ACHN (cell line): ENCODE data around the gene CACNA1D.
"Not testable (repeated sequence)": the region's sequence is repeated elsewhere in the genome, so short reads cannot be mapped to it uniquely, and the experiment has no call there.

Experiments used
- DNase-seq: peaks from one replicate; pipeline ENCODE4 v3.0.0-alpha.2; 2015
- in situ Hi-C: cut with HindIII; loops from 2 replicates; pipeline ENCODE4 v1.10.0; 2017; ENCODE audit warnings: low sequenced_read_pairs, low pct_ligation_motif_present, low pct_unique_long_range_greater_than_20kb

CACNA1D gene

GRCh38 chr3:53626876-53627275 is 132.5 kb downstream of the CACNA1D start:
- in situ Hi-C loops, result no loop called here

GRCh38 chr3:53628536-53629401 is 134.4 kb downstream of the CACNA1D start:
- DNase-seq, result no peak
- in situ Hi-C loops, result no loop called here

More at GRCh38 chr3:53626876-53627275, 132.5 kb downstream of the CACNA1D start:
- DNase-seq, result no peak

- in situ Hi-C loops, result no loop called here
- DNase-seq, result no peak
Observed at GRCh38 chr3:53629402-53629723, 135.0 kb downstream of the CACNA1D start.

- DNase-seq, result no peak
- in situ Hi-C loops, result no loop called here
Observed at GRCh38 chr3:53630547-53630946, 136.1 kb downstream of the CACNA1D start.

- in situ Hi-C loops, result no loop called here
- no peak for DNase-seq
Observed at GRCh38 chr3:53633197-53633787, 138.9 kb downstream of the CACNA1D start.

GRCh38 chr3:53635041-53635440 is 140.6 kb downstream of the CACNA1D start:
- in situ Hi-C loops, result no loop called here

GRCh38 chr3:53638806-53639205 is 144.4 kb downstream of the CACNA1D start:
- in situ Hi-C loops, DNase-seq: not testable (repeated sequence)

More at GRCh38 chr3:53635041-53635440, 140.6 kb downstream of the CACNA1D start:
- DNase-seq, result no peak

- DNase-seq, result no peak
- in situ Hi-C loops, result no loop called here
Observed at GRCh38 chr3:53641397-53641796, 147.0 kb downstream of the CACNA1D start.

GRCh38 chr3:53642211-53642610 is 147.8 kb downstream of the CACNA1D start:
- DNase-seq, result no peak
- in situ Hi-C loops, result no loop called here

- in situ Hi-C loops, result no loop called here
- DNase-seq, result no peak
Observed at GRCh38 chr3:53643757-53644156, 149.3 kb downstream of the CACNA1D start.

GRCh38 chr3:53645754-53646153 is 151.3 kb downstream of the CACNA1D start:
- in situ Hi-C loops, result no loop called here

GRCh38 chr3:53646723-53647122 is 152.3 kb downstream of the CACNA1D start:
- DNase-seq, result peak; percentile 23
- in situ Hi-C loops, result no loop called here

More at GRCh38 chr3:53645754-53646153, 151.3 kb downstream of the CACNA1D start:
- DNase-seq, result no peak

- in situ Hi-C loops, result no loop called here
- no peak for DNase-seq
Observed at GRCh38 chr3:53649816-53650215, 155.4 kb downstream of the CACNA1D start.

- in situ Hi-C loops, result no loop called here
- DNase-seq, result no peak
Observed at GRCh38 chr3:53650424-53650823, 156.0 kb downstream of the CACNA1D start.

- no peak for DNase-seq
- in situ Hi-C loops, result no loop called here
Observed at GRCh38 chr3:53650928-53651661, 156.7 kb downstream of the CACNA1D start.

GRCh38 chr3:53651927-53652326 is 157.5 kb downstream of the CACNA1D start:
- DNase-seq, result no peak
- in situ Hi-C loops, result no loop called here

GRCh38 chr3:53657651-53658050 is 163.2 kb downstream of the CACNA1D start:
- no peak for DNase-seq
- in situ Hi-C loops, result no loop called here

- no peak for DNase-seq
- in situ Hi-C loops, result no loop called here
Observed at GRCh38 chr3:53658613-53659193, 164.3 kb downstream of the CACNA1D start.

- no peak for DNase-seq
- in situ Hi-C loops, result no loop called here
Observed at GRCh38 chr3:53659996-53660395, 165.6 kb downstream of the CACNA1D start.
